ENCODE data around the gene AKAP9.
A peak's percentile ranks its signal among the peaks of the same experiment; 100 is the strongest.
"Not testable (repeated sequence)": the region's sequence is repeated elsewhere in the genome, so short reads cannot be mapped to it uniquely, and the experiment has no call there.

AKAP9 gene

DNA sequence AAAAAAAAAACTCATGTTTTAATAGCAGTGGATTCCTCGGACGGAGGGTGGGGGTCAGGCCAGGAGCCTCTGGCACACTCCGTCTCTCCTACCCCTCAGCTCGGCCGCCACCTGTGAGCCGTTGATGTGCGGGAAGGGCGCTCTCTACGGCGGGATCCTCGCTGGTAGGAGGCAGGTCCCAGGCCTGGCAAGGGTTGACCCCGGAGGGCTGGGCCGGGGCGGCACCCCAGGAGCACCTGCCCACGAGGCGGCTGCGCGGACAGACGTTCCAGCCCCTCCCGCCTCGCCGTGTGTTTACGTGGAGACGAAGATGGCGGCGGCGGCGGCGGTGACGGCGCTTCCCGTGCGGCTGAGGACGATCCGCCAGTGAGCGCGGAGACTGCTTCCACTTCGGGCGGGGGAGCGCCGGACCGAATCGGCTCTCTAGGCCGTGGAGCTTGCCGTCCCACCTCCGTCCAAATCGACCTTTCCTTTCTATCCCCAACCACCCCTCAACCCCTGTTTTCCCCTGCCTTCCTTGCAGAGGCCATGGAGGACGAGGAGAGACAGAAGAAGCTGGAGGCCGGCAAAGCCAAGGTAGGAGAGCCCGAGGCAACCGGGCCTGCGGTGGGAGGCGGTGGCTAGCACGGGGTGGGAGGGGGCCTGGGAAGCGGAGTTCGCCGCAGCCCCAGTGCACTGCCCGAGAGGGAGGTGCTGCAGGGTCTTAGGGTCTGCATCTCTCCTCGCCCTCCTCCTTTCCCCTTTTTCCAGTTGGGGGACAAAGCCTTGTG lies at the start of gene AKAP9:
Gene AKAP9, plus strand, starts transcription at position 291 of the 770 bp plus-strand sequence. Its CDS starts 238 bp downstream, at position 529.
- DNase-seq, result peak; percentile 25 to 91 (median 73)

GRCh38 chr7:91892099-91892705 lies 48.5 kb upstream of the AKAP9 start:
- DNase-seq, result no peak

DNA sequence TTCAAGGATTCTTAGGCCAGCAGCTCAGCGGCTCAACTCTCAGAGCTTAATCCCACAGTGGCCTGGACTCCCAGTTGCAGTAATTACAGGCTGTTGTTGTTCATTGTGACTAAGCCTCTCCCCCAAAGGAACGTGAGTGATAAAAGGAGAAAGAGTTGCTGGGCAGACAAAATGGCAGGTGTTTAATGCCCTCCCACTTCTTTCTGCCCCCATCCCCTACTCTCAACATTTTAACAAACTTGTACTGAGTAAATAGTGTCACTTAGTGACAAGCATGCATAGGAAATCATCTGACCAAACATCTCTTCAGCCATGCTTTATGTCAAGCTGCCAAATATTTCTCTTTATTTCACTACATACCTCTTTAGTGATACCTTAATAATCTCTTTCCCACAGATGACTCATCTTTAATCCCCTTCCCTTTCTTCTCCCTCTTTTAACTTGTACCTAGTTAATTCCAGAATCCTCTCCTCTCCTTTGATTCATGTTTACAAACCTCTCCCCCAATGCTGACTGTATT lies 47.8 kb upstream of the AKAP9 start:
- no peak for DNase-seq

- DNase-seq, result not testable (repeated sequence)
These were observed 47.0 kb upstream of the AKAP9 start for GRCh38 chr7:91893699-91894098.

- DNase-seq, result no peak
These were observed 45.7 kb upstream of the AKAP9 start for GRCh38 chr7:91894781-91895480.

GRCh38 chr7:91898240-91898992 lies 42.2 kb upstream of the AKAP9 start:
- no peak for DNase-seq

DNA sequence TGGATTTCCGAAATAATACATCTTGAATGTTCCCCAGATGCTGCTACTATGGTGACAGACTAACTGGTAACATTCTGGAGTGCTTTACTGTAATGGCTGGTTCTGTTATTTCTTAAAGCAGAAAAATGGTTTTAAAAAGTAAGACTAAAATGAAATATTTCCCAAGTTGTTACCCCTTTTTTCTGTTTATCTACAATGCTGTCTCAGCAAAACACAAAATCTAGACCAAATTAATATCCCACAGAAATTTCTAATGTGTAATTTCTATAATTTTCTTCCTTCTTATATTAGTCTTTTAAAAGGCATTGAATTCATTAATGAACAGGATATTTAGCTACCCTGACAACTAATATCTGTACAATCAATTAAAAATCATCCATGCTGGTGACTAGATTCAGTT lies 41.1 kb upstream of the AKAP9 start:
- no peak for DNase-seq

DNA sequence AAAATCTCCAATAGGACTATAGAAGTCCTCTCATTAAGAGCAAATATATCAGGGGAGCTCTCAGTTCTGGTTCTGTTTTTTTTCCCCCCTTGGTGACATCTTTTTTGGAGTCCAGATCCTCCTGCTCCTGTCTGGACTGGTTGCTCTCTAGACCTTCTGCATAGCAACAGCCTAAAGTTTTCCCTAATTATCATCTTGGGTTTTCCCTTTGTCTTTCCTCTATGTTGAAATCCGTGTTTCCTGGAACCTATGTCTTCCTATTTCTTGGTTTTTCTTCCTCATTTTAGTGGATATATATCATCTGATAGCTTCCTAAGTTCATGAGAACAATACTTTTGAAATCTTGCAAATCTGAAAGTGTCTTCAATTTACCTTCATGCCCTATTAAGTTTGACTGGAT lies 30.5 kb upstream of the AKAP9 start:
- no peak for DNase-seq

GRCh38 chr7:91911121-91911520 lies 29.5 kb upstream of the AKAP9 start:
- no peak for DNase-seq

DNA sequence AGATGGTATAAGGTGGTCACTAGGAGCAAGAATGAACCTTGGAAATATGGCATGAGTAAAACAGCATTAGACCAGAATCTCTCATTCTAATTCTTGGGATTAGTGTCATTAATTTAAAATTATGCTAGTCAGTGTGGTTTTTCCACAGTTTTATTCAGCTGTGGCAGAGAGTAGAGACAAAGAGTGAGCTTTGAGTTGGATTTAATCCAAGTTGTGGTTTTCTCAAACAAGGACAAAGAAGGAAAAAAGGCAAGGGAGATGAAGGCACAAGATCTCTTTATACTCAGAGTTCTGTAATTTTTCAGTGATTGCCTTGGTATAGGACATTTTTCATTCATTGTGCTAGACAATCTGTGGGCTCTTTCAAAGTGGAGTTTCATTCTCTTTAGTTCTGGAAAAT lies 28.2 kb upstream of the AKAP9 start:
- no peak for DNase-seq

DNA sequence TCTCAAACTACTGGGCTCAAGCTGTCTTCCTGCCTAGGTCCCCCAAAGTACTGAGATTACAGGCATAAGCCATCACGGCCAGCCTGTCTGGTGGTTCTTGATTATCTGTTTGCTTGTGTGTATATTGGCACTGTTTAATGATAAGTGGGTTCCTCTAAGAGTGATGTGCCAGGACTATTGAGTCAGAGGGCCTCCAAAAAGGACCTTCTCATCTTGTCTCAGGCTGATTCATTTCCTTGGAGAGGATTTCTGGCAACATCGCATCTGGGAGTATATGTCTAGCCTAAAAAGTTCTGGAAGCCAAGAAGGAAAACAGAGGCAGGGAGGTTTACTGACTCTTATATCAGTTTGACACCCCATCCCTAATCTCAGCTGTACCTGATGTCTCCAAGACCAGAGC lies 27.1 kb upstream of the AKAP9 start:
- no peak for DNase-seq

- DNase-seq, result no peak
These were observed 25.1 kb upstream of the AKAP9 start for GRCh38 chr7:91915401-91916050.

GRCh38 chr7:91916051-91916440 lies 24.6 kb upstream of the AKAP9 start:
- DNase-seq, result no peak

- no peak for DNase-seq
These were observed 22.3 kb upstream of the AKAP9 start for GRCh38 chr7:91918356-91918755.

GRCh38 chr7:91922857-91923256 lies 17.8 kb upstream of the AKAP9 start:
- DNase-seq, result no peak

GRCh38 chr7:91927912-91928311 lies 12.8 kb upstream of the AKAP9 start:
- no peak for DNase-seq

- DNase-seq, result no peak
These were observed 11.2 kb upstream of the AKAP9 start for GRCh38 chr7:91929463-91929862.

DNA sequence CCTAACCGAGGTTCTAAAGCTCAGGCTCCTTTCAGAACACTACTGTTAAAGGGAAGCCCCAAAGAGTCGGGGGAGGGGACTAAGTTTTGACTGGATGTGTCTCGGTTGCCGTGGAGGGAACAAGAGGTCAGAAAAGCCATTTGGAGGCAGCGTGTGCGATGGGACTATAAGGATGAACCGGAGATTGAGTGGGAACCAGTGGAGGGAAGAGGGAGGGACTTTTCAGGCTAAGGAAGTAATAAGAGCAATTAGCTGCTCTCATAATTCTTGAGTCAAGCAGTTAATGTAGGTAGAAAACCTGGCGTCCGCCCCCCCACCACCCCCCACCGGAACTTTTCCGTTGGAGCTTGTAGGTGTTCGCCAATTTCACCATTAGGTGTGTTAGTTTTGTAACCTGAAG lies 491 bp upstream of the AKAP9 start:
- DNase-seq, result peak in 10 of 51 donors; percentile 6 to 31 (median 23)

DNA sequence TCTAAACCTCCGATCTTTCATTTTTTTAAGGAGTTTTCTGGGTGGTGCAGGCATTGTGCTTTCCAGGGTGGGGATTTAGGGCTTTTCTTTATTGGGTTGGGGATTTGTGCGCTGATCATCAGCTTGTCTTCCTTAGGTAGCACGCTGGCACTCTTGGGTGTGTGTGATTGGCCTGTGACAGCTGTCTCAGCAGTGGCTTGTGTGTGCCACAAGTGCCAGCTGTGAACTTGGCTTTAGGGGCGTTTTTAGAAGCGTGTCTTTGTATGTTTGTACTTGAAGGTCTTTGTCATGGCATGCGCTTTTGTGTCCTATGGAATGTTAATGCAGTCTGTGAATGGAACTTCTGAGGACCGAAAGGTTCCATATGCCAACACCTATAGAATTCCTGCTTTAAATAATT lies 788 bp downstream of the AKAP9 start:
- DNase-seq, result peak in 38 of 51 donors; percentile 1 to 84 (median 21)

GRCh38 chr7:91942312-91942711 lies 1.6 kb downstream of the AKAP9 start:
- DNase-seq, result peak in 1 of 51 donors; percentile 1

DNA sequence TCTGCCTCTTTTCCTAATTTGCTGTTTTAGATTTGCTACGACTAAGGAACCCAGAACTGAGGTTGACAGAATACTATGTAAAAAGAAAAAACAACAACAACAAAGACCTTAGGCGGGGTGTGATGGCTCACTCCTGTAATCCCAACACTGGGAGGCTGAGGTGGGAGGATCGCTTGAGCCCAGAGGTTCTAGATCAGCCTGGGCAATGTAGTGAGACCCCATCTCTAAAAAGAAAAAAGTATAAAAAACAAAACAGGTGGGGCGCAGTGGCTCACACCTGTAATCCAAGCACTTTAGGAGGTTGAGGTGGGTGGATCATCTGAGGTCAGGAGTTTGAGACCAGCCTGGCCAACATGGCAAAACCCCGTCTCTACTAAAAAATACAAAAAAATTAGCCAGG lies 4.3 kb downstream of the AKAP9 start:
- DNase-seq, result not testable (repeated sequence)
